ENCODE results near the gene DKK3. TPM values are rescaled to one million over a fixed set of nuclear protein-coding genes. Genes with fewer than 3 reads are reported as not detected.

DKK3 gene
- total RNA-seq, 1 donor from 2014 or later = 36.3 TPM

GRCh38 chr11:11980841-11981308 lies 27.6 kb downstream of the DKK3 start:
- Mint-ChIP-seq H3K4me3 (no peak overlapping the region), H3K27ac (peak overlapping the region; percentile 98), H3K27me3 (no peaks in the 10 kb centered on the region), H3K36me3 (peaks cover 6% of the 10 kb centered on the region), H3K9me3 (no peaks in the 10 kb centered on the region), H3K4me1 (ENCODE audit: unreplicated experiment) (peaks cover 17% of the 10 kb centered on the region)
- no peak for TF ChIP-seq CTCF (conservative IDR thresholded peaks at IDR 0.05)
- DNase-seq (ENCODE audit: extremely low spot score, unreplicated experiment) = no peak

- H3K9me3 Mint-ChIP-seq = no peaks in the 10 kb centered on the region
- no peaks in the 10 kb centered on the region for H3K27me3 Mint-ChIP-seq
- peaks cover 17% of the 10 kb centered on the region for H3K4me1 Mint-ChIP-seq (ENCODE audit: unreplicated experiment)
- peak overlapping the region; percentile 98 for H3K27ac Mint-ChIP-seq
- no peak for DNase-seq (ENCODE audit: extremely low spot score, unreplicated experiment)
- H3K36me3 Mint-ChIP-seq = peaks cover 6% of the 10 kb centered on the region
- TF ChIP-seq CTCF (conservative IDR thresholded peaks at IDR 0.05) = no peak
- no peak overlapping the region for H3K4me3 Mint-ChIP-seq
These were observed 28.2 kb downstream of the DKK3 start for GRCh38 chr11:11980200-11980599.

GRCh38 chr11:11979488-11980117 lies 28.8 kb downstream of the DKK3 start:
- H3K4me3 Mint-ChIP-seq = peak overlapping the region; percentile 69

GRCh38 chr11:11978792-11979487 lies 29.5 kb downstream of the DKK3 start:
- no peak overlapping the region for H3K4me3 Mint-ChIP-seq
- H3K4me1 Mint-ChIP-seq (ENCODE audit: unreplicated experiment) = peaks cover 17% of the 10 kb centered on the region
- no peaks in the 10 kb centered on the region for H3K9me3 Mint-ChIP-seq
- no peak for TF ChIP-seq CTCF (conservative IDR thresholded peaks at IDR 0.05)
- DNase-seq (ENCODE audit: extremely low spot score, unreplicated experiment) = peak; percentile 57
- peaks cover 6% of the 10 kb centered on the region for H3K36me3 Mint-ChIP-seq
- H3K27me3 Mint-ChIP-seq = no peaks in the 10 kb centered on the region
- H3K27ac Mint-ChIP-seq = no peak overlapping the region

More at GRCh38 chr11:11979488-11980117, 28.8 kb downstream of the DKK3 start:
- DNase-seq (ENCODE audit: extremely low spot score, unreplicated experiment) = peak; percentile 68
- Mint-ChIP-seq H3K4me1 (ENCODE audit: unreplicated experiment) (peaks cover 17% of the 10 kb centered on the region), H3K27ac (peak overlapping the region; percentile 98), H3K9me3 (no peaks in the 10 kb centered on the region), H3K36me3 (peaks cover 6% of the 10 kb centered on the region), H3K27me3 (no peaks in the 10 kb centered on the region)
- TF ChIP-seq CTCF (conservative IDR thresholded peaks at IDR 0.05) = no peak

- TF ChIP-seq CTCF (conservative IDR thresholded peaks at IDR 0.05) = no peak
- peaks cover 6% of the 10 kb centered on the region for H3K36me3 Mint-ChIP-seq
- H3K27me3 Mint-ChIP-seq = no peaks in the 10 kb centered on the region
- peak; percentile 32 for DNase-seq (ENCODE audit: extremely low spot score, unreplicated experiment)
- no peak overlapping the region for H3K27ac Mint-ChIP-seq
- no peak overlapping the region for H3K4me3 Mint-ChIP-seq
- no peaks in the 10 kb centered on the region for H3K9me3 Mint-ChIP-seq
- peaks cover 20% of the 10 kb centered on the region for H3K4me1 Mint-ChIP-seq (ENCODE audit: unreplicated experiment)
These were observed 30.3 kb downstream of the DKK3 start for GRCh38 chr11:11978098-11978637.

Data from type B pancreatic cell (in vitro differentiated cells).